GOT3 (cell line): ENCODE data around the gene TNKS1BP1.

ENCODE experiments used
- DNase-seq: peaks from one replicate; lab custom pipeline; 2025; ENCODE audit warnings: mixed read lengths; lab: John Stamatoyannopoulos, UW

The TNKS1BP1 gene

DNA sequence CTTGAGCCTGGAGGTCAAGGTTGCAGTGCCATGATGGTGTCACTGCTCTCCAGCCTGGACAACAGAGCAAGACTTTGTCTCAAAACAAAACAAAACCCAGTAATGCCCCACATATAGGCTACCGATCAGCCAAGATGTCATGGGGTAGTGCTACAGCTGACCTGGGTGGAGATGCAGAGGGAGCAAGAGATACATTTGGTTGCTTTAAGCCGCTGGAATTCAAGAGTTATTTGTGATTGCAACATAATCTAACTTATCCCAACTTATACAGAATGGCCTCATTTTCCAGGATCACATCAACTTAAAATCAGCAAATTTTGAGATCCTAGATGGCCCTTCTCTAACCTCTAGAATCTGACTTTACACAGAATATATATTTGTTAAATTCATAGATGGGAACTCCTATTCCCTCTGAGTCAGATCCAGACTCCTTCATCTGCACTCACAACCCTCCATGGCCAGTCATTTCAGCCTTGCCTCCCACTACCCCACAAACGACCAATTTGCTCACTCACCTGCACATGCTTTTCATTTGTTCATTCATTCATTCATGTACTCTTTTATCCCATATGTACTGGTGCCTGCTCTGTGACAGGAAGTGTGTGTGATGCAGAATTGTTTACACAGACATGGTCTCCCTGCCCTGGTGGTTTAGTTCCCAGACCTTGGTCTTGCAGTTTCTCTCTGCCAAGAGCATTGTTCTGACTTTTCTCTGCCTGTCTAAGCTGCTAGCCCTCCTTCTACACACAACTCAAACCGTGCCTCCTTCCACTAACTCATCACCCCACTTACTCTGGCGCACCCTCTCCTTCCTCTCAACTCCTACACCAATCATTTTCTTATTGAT, 63.6 kb downstream of the TNKS1BP1 start:
- no peak for DNase-seq

DNA sequence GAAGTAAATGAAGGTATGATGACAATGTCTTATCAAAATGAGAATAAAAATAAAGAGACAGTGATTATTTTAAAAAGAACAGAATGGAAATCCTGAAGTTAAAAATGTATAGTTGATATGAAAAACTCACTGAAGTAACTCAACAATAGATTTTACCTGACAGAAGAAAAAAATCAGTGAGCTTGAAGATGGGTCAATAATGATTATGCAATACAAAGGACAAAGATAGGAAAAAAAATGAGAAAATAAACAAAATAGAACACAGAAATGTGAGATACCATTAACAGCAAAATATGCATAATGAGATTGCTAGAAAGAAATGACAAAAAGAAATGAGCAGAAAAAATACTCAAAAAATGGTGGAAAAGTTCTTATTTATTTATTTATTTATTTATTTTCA, 68.6 kb downstream of the TNKS1BP1 start:
- no peak for DNase-seq

DNA sequence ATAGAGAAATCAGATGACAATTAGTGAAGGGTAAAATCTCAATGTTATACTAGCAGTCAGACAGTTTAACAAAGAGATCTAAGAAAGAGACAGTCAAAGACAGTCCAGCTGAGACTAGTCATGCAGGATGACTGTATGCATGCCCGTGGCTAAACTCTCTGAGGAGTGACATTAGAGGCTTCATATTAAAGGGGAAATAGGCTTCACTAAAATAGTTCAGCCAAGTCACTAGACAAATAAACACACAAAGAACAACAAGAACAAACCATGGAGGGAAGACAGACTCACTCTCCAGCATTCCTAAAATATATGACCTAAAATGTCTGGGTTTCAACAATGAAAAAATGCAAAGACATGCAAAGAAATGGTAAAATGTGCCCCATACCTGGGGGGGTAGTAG, 69.1 kb downstream of the TNKS1BP1 start:
- DNase-seq, result no peak

DNA sequence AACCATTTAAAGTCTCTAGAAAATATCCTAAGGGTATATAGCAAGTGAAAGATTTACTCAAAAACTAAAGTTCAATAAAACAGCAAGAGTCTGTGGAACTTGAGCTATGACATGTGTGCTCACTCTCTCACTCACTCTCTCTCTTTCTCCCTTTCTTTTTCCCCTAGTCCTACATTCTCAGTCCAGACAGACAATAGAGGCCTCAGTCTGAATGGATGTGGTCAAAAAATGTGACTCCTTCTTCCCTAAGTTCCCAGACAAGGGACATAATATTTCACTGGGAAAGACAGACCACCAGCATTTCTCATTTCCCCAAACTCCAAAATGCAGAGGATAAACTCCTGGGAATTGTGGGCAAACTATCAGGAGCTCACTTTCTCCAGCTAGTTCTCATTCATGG, 70.1 kb downstream of the TNKS1BP1 start:
- DNase-seq, result no peak

DNA sequence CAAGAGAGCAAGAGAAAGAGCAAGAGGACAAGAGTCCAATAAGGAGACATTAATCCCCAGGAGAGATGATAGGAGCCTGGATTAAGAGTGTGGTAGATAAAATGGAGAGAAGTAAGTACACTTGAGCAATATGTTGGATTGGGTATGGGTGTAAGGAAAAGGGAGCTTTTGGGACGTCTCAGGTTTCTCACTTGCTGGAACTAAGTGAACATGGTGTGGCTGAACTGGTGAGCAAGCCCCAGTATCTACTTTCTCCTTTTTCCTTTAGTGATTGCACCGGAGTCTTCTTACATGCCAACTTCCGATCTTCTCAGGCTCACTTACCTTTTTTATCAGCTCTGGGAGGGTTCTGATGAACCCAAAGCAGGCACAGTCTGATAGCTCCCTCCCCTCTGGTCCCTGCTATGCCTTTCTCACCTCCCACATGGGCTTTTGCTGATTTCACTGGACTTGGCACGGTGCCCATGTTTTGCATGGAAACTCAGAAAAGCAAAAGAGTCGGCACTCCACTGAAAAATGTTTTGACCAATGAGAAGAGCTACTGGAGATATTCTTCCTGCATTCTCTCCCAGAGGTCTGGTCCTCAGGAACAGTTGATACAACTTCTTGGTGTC, 73.2 kb downstream of the TNKS1BP1 start:
- no peak for DNase-seq

DNA sequence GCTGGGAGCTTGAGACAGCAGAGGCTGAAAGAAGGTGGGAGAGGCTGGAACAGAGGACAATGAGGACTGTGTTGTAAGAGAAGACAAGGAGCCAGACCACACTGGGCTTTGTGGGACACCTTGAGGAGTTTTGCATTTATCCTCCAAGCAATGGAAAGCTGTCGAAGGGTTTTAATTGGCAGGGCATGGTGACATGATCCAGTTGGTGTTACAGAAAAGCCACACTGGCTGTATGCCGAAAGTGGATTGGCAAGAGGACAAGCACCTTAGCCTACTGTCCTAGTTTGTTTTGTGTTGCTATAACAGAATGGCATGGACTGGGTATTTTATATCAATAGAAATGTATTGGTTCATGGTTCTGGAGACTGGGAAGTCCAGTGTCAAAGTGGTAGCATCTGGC, 73.7 kb downstream of the TNKS1BP1 start:
- DNase-seq, result no peak
